GM19438 (cell line): ENCODE measurements around the gene NCKIPSD.
A peak's percentile ranks its signal among the peaks of the same experiment; 100 is the strongest.

Experiments
- ATAC-seq: cut with Tn5 transposase; IDR thresholded peaks from one replicate; pipeline ENCODE4 v1.9.1; 2021; ENCODE audit warnings: low read depth; ENCODE audit not compliant: unreplicated experiment

The NCKIPSD gene

DNA sequence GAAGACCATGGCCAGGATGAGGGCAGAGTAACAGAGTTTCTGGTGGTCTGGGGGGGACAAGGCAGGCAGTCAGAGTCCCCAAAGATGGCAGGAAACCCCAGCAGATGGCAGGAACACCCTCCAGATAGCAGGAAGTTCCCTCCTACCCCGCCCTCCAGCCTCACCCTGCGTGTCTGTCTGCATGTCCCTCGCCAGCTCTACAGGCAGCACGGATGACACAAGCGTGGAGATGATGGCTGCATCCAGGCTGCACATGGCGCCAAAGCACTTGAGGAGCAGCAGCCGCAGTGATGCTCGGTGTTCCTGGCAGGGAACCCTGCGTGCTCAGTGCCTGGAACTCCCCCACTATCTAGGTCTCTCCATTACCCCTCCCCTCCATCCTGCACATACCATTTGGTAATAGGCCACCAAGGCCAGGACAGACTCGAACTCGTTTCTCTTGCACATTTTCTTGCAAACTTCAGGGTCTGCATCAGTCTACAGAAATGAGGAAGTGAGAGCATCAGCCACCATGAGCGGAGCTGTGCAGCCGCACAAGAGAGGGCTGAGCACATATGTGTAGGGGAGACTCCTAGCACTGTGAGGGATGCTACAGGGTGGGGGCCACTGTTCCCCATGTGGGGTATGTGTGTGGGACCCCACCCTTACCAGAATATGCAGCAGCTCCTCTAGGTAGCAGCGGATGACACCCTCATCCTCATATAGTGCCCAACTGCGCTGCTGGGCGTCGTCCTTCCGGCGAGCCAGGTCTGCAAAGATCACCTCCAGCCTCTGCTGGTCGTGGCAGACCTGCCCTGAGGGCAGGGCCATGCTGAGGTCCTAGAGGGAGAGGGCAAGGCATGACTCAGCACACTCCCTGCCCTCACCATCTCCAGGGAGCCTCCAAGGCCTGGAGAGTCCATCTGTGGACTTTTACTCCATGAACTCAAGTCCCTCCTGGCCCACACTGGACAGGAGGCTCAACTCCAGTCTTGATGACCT lies 6.0 kb downstream of the NCKIPSD start:
- ATAC-seq, result no peak

DNA sequence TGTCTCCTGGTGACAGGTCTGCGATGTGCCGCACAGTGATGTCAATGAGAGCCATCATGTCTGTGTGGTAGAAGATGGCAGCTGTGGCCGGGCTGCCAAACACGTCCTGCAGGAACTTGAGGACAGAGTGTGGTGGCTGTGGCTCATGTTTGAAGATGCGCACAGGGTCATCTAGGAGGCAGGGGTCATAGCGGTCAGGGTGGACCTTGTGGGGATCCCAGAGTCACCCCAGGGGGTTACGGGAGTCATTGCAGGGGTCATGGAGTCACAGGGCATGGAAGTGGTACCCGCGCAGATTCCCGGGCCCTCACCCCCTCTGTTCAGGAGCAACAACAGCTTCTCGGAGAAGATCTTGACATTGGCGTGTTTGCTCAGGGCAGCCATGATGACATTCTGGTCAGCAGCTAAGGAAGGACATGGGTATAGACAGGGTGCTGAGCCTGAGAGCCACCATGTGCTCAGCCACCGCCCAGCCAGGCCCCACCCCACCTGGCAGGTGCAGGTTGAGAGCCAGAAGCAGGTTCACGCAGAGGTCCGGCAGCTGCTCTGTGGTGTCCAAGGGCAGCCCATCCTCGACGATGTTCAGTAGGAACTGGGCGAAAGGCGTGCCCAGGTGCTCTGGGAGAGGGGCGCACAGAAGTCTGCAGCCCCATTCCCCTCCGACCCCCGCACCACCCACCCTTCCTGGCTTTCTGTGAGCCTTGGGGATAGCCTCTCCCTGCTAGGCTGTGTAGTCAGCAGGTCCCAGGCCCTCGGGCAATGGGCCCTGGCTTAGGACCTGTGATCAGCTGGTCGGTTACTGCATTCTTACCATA lies 6.9 kb downstream of the NCKIPSD start:
- ATAC-seq, result no peak

- ATAC-seq, result no peak
These were observed 7.7 kb downstream of the NCKIPSD start for GRCh38 chr3:48678056-48678455.

DNA sequence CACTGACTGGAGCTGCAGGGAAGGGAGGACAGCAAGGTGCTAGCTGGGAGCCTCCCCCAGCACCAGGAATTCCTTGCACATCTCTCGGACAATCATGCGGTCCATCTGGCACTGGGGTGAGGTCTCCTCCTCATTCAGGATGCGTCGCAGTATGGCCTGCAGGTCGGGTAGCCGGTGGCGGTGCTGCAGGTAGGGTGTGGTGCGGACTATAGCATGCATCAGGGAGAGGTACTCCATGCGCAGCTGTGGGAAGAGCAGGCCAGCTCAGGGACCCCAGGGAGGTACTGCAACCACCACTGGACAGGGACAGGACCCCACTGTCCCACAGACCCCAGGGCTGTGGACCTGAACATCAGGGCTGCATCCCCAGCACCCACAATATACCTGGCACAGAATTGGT lies 11.2 kb downstream of the NCKIPSD start:
- no peak for ATAC-seq

DNA sequence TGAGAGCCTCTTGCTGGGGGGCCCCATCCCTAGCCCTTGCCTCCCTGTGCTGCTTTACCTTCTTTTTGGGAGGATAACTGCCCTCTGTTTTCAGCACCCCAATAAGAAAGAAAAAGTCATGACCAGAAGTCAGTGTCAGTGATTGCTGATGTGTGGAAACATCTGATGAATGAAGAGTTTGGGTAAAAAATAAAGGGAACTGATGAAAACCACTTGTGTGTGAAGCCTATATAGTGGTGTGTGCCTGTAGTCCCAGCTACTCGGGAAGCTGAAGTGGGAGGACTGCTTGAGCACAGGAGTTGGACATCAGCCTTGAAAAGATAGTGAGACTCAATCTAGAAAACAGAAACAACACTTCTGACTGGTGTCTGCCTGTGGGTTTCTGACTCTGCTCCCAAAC lies 13.2 kb downstream of the NCKIPSD start:
- ATAC-seq, result no peak

GRCh38 chr3:48664929-48665328 lies 20.8 kb downstream of the NCKIPSD start:
- no peak for ATAC-seq

GRCh38 chr3:48664313-48664644 lies 21.4 kb downstream of the NCKIPSD start:
- ATAC-seq, result no peak

GRCh38 chr3:48663489-48664312 lies 22.0 kb downstream of the NCKIPSD start:
- ATAC-seq, result peak; percentile 80

- no peak for ATAC-seq
These were observed 22.8 kb downstream of the NCKIPSD start, which contains the start of gene CELSR3 for GRCh38 chr3:48662753-48663488. TSS of gene CELSR3 (minus strand) at chr3:48662886. CDS start at chr3:48662634, 252 bp downstream.

GRCh38 chr3:48662145-48662752 lies 23.5 kb downstream of the NCKIPSD start:
- ATAC-seq, result no peak

DNA sequence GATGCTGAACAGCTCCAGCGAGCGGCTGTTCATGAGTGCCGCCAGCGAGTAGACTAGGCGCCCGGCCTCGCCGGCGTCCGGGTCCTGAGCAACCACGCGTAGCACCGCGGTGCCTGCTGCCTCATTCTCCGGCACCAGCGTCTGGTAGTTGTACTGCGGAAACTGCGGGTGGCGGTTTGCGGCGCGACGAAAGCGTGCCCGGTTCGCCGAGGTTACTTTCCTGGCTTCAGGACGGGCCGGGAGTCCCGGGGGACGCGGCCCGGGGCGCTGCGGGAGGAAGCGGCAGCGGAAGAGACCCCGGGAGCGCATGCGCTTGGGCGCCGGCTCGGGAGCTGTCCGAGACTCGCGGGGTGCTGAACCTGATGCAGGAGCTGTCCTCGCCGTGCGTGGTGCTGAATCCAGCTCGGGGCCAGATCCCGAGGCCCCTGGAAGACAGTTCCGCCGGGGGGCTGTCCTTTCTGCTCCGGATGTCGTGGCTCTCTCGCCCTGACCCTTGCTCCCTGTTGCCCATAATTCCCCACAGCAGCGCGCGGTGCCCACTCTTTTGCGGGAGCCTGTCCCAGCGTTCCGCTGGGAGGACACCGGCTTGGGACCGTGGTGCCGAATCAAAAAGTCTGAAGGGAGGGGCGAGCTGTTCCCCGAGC lies 24.1 kb downstream of the NCKIPSD start:
- ATAC-seq, result no peak

DNA sequence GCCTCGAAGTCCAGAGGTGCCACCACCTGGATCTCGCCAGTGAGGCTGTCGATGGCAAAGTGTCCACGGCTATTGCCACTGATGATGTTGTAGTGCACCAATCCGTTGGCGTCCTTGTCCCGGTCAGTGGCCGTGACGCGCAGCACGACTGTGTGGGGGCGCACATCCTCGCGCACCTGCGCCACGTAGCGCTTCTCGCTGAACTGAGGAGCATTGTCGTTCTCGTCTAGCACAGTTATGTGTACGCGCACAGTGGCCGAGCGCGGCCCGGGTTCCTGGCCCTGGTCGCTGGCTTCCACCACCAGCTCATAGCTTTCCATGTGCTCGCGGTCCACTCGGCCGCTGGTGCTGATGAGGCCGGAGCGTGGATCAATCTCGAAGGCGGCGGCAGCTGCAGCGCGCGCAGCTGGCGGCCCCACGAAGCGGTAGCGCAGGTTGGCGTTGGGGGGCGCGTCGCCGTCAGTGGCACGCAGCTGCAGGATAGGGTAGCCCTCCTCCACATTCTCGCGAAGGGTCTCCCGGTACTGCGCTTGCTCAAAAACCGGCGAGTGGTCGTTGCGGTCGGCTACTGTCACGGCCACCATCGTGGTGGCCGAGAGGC lies 24.8 kb downstream of the NCKIPSD start:
- ATAC-seq, result no peak

GRCh38 chr3:48656841-48657281 lies 28.9 kb downstream of the NCKIPSD start:
- no peak for ATAC-seq

GRCh38 chr3:48656061-48656840 lies 29.5 kb downstream of the NCKIPSD start:
- no peak for ATAC-seq

DNA sequence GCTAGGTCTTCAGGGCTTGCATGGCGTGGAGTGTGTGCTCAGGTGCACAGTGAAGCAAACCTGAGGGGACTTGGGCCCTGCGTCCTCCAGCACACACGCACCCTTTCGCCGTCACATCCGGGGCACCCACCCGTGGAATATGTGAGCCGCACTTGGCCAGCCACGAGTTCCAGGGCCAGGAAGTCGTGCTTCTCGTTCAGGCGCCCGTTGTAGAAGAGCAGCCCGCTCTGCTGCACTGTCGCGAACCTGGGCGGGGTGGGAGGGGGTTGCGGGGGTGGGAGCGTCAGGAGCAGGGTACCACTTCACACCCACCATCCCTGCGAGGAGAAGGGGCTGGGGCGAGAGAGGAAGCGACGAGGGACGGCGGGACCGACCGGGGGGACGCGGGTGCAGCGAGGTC lies 30.1 kb downstream of the NCKIPSD start:
- ATAC-seq, result no peak

DNA sequence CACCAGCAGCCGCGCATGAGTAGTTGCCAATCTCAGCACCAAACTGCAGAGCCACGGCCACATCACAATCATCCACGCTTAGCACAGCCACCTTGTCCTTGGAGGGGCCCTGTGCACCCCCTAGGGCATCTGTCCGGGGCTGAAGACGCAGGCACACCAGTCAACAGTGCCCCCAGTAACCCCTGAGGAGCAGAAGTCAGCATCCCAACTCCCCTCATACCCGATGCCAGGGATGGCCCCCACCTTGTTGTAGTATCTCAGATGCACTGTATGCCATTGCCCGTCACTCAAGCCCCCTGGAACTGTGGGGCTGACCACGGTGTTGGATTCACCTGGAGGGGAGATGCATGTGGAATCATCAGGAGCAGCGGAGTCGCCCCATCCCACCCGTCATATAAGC lies 30.7 kb downstream of the NCKIPSD start:
- no peak for ATAC-seq

GRCh38 chr3:48652923-48653715 lies 32.6 kb downstream of the NCKIPSD start:
- ATAC-seq, result no peak
